Cortex of kidney (tissue), 1 donor: ENCODE measurements around the gene GAB2.

ENCODE experiments used
- DNase-seq: peaks from one replicate; lab custom pipeline; 2025; lab: John Stamatoyannopoulos, UW

Gene GAB2

GRCh38 chr11:78344094-78344493 is 73.5 kb downstream of the GAB2 start:
- no peak for DNase-seq

GRCh38 chr11:78343303-78343702 is 74.3 kb downstream of the GAB2 start:
- DNase-seq: no peak

- DNase-seq: no peak
Measured at GRCh38 chr11:78341841-78342240, 75.8 kb downstream of the GAB2 start.

DNA sequence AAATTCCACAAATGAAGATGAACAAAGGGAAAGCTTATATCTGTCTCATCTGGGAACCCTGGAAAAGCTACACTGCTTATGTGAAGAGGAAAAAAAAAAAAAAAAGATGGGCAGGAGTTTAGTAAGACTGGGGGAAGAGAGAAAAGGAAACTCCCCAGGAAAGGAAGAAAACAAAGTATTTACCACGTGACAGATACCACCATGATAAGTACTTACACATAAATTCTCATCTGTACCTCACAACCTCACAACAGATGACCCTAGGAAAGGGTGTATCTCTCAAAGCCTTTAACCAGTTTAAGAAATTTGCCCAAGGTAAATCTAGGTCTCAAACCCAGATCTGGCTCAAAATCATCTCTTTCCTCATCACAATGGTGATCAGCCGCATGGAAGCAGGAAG is 77.1 kb downstream of the GAB2 start:
- DNase-seq: no peak

GRCh38 chr11:78339945-78340344 is 77.7 kb downstream of the GAB2 start:
- DNase-seq: no peak

DNA sequence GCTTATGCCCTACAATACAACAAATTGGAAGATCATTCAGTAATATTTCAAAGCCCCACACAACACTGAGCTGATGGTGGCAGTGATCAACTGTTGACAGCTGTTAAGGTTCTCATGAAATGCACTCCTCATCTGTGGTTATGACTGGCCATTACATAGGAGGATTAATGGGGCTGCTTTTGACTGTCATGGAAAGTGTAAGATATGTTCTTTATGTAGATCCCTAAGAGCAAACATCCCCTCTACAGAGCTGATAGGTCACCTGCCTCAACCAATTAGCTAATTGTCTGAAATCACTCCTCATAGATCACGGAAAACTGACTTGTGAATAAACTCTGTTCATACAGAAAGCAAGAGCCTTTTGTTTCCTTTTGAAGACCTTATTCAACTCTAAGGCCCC is 78.1 kb downstream of the GAB2 start:
- DNase-seq: no peak

GRCh38 chr11:78338702-78339101 is 78.9 kb downstream of the GAB2 start:
- no peak for DNase-seq

DNA sequence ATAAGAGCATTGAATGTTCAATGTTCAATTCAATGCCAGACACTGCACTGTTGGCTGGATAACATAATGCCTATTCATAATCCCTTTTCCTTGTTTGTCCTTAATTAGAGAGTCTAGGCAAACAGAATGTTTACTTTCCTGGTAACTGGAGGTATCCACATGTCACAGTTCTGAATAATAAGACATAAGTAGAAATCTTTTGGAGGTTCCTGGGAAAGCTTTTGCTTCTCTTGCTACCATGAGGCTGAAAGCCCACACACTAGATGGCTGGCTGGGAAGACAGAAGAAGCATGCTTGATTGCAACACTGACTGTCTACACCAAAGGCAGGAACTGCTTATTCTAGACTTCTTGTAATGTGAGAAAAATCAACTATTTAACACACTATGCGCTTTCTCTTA is 79.5 kb downstream of the GAB2 start:
- no peak for DNase-seq

DNA sequence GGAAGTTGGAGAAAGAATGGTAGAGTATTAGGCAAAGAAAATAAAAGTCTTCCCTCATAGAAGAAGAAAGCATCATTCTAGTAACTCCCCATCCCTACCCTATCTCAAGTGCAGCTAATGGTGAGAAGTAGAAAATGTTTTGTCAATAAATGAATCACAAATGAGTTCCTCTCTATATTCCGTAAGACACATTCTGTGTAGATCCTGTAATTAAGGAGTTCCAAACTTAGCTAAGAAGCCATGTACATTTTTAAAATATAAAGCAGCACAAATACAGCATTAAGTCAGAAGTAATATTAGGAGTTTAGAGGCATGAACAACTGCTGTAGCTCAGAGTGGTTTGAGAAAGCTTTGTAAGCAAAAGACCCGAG is 80.1 kb downstream of the GAB2 start:
- DNase-seq: no peak

GRCh38 chr11:78336877-78337553 is 80.6 kb downstream of the GAB2 start:
- no peak for DNase-seq

- DNase-seq: no peak
Measured at GRCh38 chr11:78334109-78334508, 83.5 kb downstream of the GAB2 start.

DNA sequence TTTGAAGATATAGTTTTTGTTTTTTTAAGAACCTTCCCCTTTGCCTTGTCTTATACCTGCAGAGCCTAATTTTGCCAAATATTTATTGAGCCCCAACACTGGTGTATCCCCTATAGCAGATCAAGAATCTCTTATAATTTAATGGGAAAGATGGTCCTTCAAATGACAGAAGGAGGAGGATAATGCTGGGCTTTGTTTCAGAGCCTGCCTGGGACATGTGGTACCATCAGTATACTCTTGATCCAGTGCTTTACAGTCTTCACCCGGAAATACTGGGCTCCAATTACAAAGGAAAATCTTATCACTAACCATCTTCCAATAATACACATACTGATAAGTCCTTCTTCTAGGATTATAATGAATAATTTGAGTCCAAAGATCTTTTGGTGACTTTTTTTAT is 84.7 kb downstream of the GAB2 start:
- DNase-seq: no peak

GRCh38 chr11:78332174-78332866 is 85.3 kb downstream of the GAB2 start:
- DNase-seq: no peak

GRCh38 chr11:78331711-78332110 is 85.9 kb downstream of the GAB2 start:
- no peak for DNase-seq

DNA sequence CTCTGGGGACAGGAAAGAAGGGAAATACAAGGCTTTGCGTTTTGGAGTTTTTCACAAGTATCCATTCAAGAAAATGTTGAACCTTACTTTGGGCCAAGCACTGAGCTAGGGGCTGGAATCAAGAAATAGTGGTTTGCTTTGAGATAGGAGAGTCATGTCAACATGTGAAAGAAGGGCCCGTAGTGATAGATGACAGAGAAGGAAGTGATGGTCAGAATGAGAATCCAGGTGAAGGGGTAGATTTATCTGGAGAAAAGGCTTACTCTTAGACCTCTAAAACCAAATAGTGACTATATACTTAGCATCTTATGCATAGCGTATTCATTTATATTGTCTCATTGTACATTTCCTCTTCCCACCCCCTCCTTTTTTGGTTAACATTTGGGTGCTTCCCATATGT is 87.3 kb downstream of the GAB2 start:
- no peak for DNase-seq

DNA sequence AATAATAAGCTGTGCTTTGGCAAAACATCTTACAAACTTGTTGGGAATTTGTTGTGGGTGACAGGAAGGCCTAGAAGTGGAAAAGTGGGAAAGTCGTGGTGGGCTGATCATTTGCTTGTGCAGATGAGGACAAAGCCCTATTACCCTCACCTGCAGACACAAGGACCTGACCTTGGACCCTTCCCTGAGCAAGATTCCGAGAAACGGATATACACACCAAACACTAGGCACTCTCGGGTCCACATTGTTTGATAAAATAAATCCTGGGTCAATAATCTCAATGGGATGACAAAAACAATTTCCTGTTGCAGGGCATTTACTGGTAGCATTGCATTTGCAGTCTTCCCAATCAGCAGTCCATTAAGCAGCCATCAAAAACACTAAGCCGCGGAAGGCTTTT is 89.7 kb downstream of the GAB2 start:
- DNase-seq: no peak

DNA sequence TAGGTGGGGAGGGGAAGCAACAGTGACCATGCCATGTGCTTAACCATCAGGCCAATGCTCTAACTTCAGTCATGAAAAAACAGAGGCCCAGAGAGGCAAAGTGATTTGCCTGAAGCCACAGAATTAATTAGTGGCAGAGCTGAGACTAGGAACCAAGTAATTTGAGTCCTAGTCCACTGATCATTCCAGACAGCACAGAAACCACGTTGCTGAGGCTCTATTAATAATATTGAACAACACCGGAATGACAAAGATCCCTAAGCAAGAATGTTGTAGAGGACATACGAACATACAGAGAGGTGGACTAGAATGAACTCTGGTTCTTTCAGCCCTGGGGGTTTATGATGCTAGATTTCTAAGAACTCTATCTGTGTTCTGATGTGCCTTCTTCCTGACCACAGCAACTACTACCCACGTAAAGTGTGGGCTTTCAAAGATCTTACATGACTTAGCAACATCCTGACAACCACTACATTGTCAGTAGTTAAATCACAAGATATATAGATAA is 92.3 kb downstream of the GAB2 start:
- DNase-seq: no peak

DNA sequence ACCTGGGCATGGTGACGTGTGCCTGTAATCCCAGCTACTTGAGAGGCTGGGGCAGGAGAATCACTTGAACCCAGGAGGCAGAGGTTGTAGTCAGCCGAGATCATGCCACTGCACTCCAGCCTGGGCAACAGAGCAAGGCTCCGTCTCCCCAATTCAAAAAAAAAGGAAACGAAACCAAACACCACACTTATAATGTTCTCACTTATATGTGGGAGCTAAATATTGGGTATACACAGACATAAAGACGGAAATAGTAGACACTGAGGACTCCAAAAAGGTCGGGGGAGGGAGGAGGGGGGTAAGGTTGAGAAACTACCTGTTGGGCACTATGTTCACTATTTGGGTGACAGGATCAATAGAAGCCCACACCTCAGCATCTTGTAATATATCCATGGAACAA is 94.3 kb downstream of the GAB2 start:
- DNase-seq: no peak

DNA sequence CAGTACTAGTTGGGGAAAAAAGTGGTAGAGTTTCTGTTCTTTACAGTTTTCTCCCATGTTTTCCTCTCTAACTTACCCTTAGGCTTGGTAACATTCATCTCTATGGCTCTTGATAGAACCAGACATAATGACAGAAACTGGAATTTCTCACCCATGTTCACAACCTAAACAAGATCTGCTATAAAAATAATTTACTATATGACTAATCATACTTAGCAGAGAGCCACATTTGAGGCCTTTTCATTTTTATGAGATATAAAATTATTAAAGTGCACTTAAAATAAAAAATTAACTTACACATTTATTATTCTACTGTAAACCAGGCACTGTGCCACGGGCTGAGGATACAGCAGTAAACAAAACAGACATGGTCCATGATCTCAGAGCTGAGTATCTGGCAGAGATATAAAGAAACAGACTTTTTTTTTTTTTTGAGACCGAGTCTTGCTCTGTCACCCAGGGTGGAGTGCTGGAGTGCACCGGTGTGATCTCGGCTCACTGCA is 98.1 kb downstream of the GAB2 start:
- DNase-seq: no peak

- DNase-seq: no peak
Measured at GRCh38 chr11:78318321-78319114, 99.1 kb downstream of the GAB2 start.

DNA sequence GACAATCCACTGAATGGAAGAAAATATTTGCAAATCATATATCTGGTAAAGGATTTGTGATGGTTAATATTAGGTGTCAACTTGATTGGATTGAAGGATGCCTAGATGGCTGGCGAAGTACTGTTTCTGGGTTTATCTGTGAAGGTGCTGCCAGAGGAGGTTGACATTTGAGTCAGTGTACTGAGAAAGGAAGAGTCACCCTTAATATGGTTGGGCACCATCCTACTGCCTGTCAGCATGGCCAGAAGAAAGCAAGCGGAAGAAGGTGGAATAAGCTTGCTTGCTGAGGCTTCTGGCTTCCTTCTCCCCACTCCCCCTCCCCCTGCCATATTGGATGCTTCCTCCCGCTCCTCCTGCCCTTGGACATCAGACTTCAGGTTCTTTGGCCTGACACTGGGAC is 101.9 kb downstream of the GAB2 start:
- no peak for DNase-seq

DNA sequence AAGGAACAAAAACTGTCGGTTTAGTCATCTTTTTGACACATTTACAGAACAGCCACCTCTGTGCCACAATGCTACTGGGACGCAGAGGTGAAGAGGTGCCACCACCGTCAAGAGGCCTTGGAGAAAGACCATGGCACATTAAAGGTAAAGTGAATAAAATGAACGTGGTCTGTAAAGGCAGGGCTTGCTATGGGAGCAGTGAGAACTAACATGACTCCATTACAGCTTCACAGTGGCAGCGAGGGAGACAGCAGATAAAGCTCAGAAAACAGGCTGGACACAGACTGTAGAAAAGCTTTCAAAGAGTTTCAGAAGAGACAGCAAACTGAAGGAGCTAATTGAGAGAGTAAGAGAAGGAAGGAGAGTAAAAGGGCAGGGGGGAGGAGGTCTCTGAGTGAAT is 102.9 kb downstream of the GAB2 start:
- no peak for DNase-seq

DNA sequence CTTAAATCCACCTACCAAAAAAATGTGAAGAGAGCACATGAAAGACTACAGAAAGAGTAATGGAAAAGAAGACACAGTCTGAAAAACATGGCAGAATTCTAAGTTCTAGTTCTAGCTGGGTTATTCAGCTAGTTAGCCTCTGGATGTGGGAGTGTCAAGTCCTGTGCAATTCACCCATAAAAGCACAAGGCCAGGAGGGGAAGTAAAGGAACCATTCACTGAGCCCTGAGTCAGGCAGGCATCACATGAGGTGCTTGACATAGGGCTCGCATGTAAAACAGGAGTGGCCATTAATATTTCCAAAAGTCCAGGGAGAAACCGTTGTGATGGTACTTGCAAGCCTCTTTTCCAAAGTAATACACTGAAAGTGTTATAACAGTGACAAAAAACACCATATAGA is 103.7 kb downstream of the GAB2 start:
- no peak for DNase-seq
